ENCODE measurements around the gene PTBP1. TPM values are rescaled to one million over a fixed set of nuclear protein-coding genes. Genes with fewer than 3 reads are reported as not detected.

The PTBP1 gene
- polyA plus RNA-seq, 1 donor from 2014 or later, result 27.3 TPM

- Histone ChIP-seq H3K4me3 (ENCODE audit: low read length) (no peak overlapping the region), H3K9ac (ENCODE audit: low read length) (no peak overlapping the region), H2AFZ (ENCODE audit: low read depth, low read length) (no peak overlapping the region), H3F3A (ENCODE audit: insufficient read depth, low read length, poor library complexity, severe bottlenecking) (no peaks in the 10 kb centered on the region), H4K20me1 (ENCODE audit: insufficient read depth) (no peaks in the 10 kb centered on the region), H3K4me2 (ENCODE audit: low read length) (no peak overlapping the region), H3K36me3 (ENCODE audit: insufficient read depth, low read length) (no peaks in the 10 kb centered on the region), H3K27ac (ENCODE audit: low read length) (no peak overlapping the region), H3K9me2 (ENCODE audit: insufficient read depth, low read length) (no peaks in the 10 kb centered on the region), H3K9me3 (ENCODE audit: low read length) (no peaks in the 10 kb centered on the region), H3K27me3 (ENCODE audit: insufficient read depth, low read depth, low read length) (no peaks in the 10 kb centered on the region), H3K79me2 (replicated peaks; ENCODE audit: insufficient read depth, low read length) (no peaks in the 10 kb centered on the region)
- TF ChIP-seq SMC3 (conservative IDR thresholded peaks at IDR 0.05; ENCODE audit: poor library complexity) (no peak), EP300 (conservative IDR thresholded peaks at IDR 0.05; ENCODE audit: poor library complexity, severe bottlenecking) (no peak), MXI1 (conservative IDR thresholded peaks at IDR 0.05; ENCODE audit: poor library complexity, severe bottlenecking) (no peak), RAD21 (conservative IDR thresholded peaks at IDR 0.05) (no peak), POLR2AphosphoS5 (IDR thresholded peaks at IDR 0.05) (no peak), TAF1 (IDR thresholded peaks at IDR 0.05; ENCODE audit: low read depth) (no peak), EZH2 (IDR thresholded peaks at IDR 0.05; ENCODE audit: borderline replicate concordance, insufficient read depth, low read length, poor library complexity, severe bottlenecking) (no peak), REST (IDR thresholded peaks at IDR 0.05; ENCODE audit: borderline replicate concordance) (no peak), CTCF (IDR thresholded peaks at IDR 0.05; ENCODE audit: poor library complexity, severe bottlenecking) (no peak)
Observed at GRCh38 chr19:782185-782877, 14.9 kb upstream of the PTBP1 start.

DNA sequence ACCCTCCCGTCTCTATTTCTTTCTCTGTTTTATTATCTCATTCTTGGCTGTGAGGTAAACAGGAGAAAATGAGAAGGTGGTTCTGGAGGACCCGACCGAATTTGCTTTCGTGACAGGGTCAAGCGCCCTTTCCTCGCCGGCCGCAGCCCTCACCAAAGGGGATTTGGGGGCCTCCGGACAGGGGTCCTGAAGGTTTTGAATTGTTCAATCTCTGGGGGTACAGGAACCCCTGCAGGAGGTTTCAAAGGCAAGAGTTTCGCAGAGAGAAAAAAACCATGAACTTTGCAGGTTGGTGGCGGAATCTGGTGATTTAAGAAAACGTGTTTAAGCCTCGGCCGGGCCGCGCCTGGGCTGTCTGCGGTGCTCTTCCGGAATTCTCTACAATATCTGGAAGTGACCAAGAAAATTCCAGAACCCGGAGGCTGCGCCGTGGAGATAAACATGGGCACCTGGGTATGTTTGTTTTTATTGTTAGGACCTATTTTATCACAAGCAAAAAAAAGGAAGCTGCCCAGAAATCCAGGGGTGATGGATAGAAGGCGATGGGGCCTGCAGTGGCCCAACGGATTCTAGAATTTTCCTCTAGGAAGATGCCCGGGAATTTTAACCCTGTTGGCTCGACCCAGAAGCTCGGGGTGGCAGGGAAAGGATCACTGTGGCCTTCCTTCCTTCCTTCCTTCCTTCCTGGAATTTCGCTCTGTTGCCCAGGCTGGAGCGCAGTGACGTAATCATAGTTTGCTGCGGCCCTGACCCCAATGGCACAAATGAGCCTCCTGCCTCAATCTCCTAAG lies 14.2 kb upstream of the PTBP1 start:
- Histone ChIP-seq H3K27me3 (ENCODE audit: insufficient read depth, low read depth, low read length) (no peaks in the 10 kb centered on the region), H3K9ac (ENCODE audit: low read length) (no peak overlapping the region), H3K9me2 (ENCODE audit: insufficient read depth, low read length) (no peaks in the 10 kb centered on the region), H3K79me2 (replicated peaks; ENCODE audit: insufficient read depth, low read length) (no peaks in the 10 kb centered on the region), H3K4me3 (ENCODE audit: low read length) (no peak overlapping the region), H3K9me3 (ENCODE audit: low read length) (no peaks in the 10 kb centered on the region), H3K4me2 (ENCODE audit: low read length) (no peak overlapping the region), H2AFZ (ENCODE audit: low read depth, low read length) (no peak overlapping the region), H3K36me3 (ENCODE audit: insufficient read depth, low read length) (no peaks in the 10 kb centered on the region), H3F3A (ENCODE audit: insufficient read depth, low read length, poor library complexity, severe bottlenecking) (no peaks in the 10 kb centered on the region), H3K27ac (ENCODE audit: low read length) (no peak overlapping the region), H4K20me1 (ENCODE audit: insufficient read depth) (no peaks in the 10 kb centered on the region)
- TF ChIP-seq REST (IDR thresholded peaks at IDR 0.05; ENCODE audit: borderline replicate concordance) (no peak), POLR2AphosphoS5 (IDR thresholded peaks at IDR 0.05) (no peak), SMC3 (conservative IDR thresholded peaks at IDR 0.05; ENCODE audit: poor library complexity) (no peak), MXI1 (conservative IDR thresholded peaks at IDR 0.05; ENCODE audit: poor library complexity, severe bottlenecking) (no peak), EP300 (conservative IDR thresholded peaks at IDR 0.05; ENCODE audit: poor library complexity, severe bottlenecking) (no peak), EZH2 (IDR thresholded peaks at IDR 0.05; ENCODE audit: borderline replicate concordance, insufficient read depth, low read length, poor library complexity, severe bottlenecking) (no peak), RAD21 (conservative IDR thresholded peaks at IDR 0.05) (no peak), CTCF (IDR thresholded peaks at IDR 0.05; ENCODE audit: poor library complexity, severe bottlenecking) (no peak), TAF1 (IDR thresholded peaks at IDR 0.05; ENCODE audit: low read depth) (no peak)
